Muscle of leg (tissue), 16 donors: Measurements from ENCODE around the gene DIRAS3. TPM values are rescaled to one million over a fixed set of nuclear protein-coding genes. Genes with fewer than 3 reads are reported as not detected.
"Not testable (repeated sequence)": the region's sequence is repeated elsewhere in the genome, so short reads cannot be mapped to it uniquely, and the experiment has no call there.

ENCODE experiments used
- DNase-seq: peaks from one replicate; pipeline ENCODE4 v3.0.0; 2013
- H3K27ac ChIP-seq: one replicate; pipeline ENCODE4 v1.5.1; 2013; ENCODE audit warnings: mild to moderate bottlenecking, low read length, control low read depth
- H3K27me3 ChIP-seq: one replicate; pipeline ENCODE4 v1.6.1; 2013; ENCODE audit warnings: low read length; ENCODE audit not compliant: control insufficient read depth, insufficient read depth
- H3K36me3 ChIP-seq: one replicate; pipeline ENCODE4 v1.6.1; 2013; ENCODE audit warnings: low read length; ENCODE audit not compliant: control insufficient read depth, insufficient read depth
- H3K4me1 ChIP-seq: one replicate; pipeline ENCODE4 v1.6.1; 2013; ENCODE audit warnings: low read length; ENCODE audit not compliant: control insufficient read depth, insufficient read depth
- H3K4me3 ChIP-seq: one replicate; pipeline ENCODE4 v1.5.1; 2013; ENCODE audit warnings: low read length, control low read depth
- H3K9me3 ChIP-seq: replicated peaks from 2 replicates; pipeline ENCODE4 v1.6.1; 2013; ENCODE audit warnings: low read depth, low read length; ENCODE audit not compliant: control insufficient read depth
- WGBS: methylation state at CpG from one replicate; pipeline ENCODE4 v1.1.5; 2013; ENCODE audit warnings: missing lambda C conversion rate; ENCODE audit not compliant: insufficient coverage; 5-methylcytosine and 5-hydroxymethylcytosine counted together
- long read RNA-seq, 11 donors: transcript quantifications; one replicate each; lab custom pipeline, GENCODE V29; 2026
- polyA plus RNA-seq, 8 donors: library from polyadenylated mRNA; unstranded; fragments of 120-200 nt; gene quantifications; one replicate each; pipeline versions ENCODE4 v1.2.1 to v1.2.3, GENCODE V29; 2013; ENCODE audit warnings: inconsistent platforms in 1 of 8, low replicate concordance in 1 of 8; ENCODE audit not compliant: insufficient read length in 8 of 8, insufficient read depth in 1 of 8
- total RNA-seq: library from RNA; stranded (reverse); fragments of 120-200 nt; gene quantifications from one replicate; pipeline ENCODE4 v1.2.4, GENCODE V29; 2013

The DIRAS3 gene
- total RNA-seq = 3.5 TPM
- polyA plus RNA-seq = 1 to 10 TPM; 3.6 to 6.0 (median 5.0) TPM
- long read RNA-seq, donor 1 = 0 reads
- long read RNA-seq, donor 2 = 0 reads
- long read RNA-seq, donor 3, partial matches to known transcripts = 0 of 1 reads
- long read RNA-seq, donor 3, other reads (novel, unspliced or antisense) = 0 of 1 reads
- long read RNA-seq, donor 4 = 0 reads
- long read RNA-seq, donor 5, partial matches to known transcripts = 6 of 7 reads
- long read RNA-seq, donor 5, other reads (novel, unspliced or antisense) = 0 of 7 reads
- long read RNA-seq, donor 6 = 0 reads
- long read RNA-seq, donor 7, partial matches to known transcripts = 0 of 1 reads
- long read RNA-seq, donor 7, other reads (novel, unspliced or antisense) = 0 of 1 reads
- long read RNA-seq, donor 8 = 0 reads
- long read RNA-seq, donor 9, partial matches to known transcripts = 0 of 1 reads
- long read RNA-seq, donor 9, other reads (novel, unspliced or antisense) = 0 of 1 reads
- long read RNA-seq, donor 10 = 0 reads
- long read RNA-seq, donor 11, partial matches to known transcripts = 0 of 1 reads
- long read RNA-seq, donor 11, other reads (novel, unspliced or antisense) = 0 of 1 reads

DNA sequence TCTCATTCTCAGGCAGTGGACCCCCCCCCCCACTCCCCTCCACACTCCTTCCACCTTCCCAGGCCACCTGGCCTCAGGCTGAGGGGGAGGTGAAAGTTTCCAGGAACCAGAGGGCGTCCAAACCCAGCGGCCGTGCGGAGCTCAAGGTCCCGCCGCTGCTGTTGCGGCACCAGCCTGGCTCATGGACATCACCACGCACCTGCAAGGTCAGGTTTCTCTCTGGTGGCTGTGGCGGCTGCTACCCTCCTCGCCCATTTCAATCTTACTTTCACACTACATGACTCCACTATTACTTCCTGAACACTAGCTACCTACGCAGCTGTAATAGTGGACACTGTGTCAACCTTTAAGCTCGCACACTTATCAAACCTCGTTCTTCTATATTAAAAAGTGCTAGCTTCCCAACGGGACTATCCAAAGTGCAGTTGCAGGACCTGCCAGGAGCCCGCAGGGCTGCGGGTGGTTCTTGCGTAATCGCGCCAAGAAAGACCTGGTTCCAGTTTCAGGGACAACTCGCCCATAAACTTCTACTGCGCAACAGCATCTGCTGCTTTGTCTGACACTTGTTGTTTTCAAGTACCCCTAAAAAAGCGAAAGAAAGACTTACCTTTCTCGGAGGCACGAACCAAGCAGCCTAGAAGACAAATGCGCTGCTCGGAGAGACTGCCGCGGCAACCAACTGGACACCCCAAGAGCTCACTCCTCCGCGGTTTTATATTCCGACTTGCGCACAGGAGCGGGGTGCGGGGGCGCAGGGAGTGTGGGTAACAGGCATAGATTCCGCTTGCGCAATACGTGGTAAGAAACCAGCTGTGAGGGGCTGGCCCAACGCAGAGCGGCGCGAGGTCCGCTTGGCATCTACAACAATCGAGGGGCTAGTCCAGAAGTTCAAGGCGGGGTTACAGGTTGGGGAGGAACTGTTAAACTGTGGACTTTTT, at the start of gene DIRAS3:
Gene DIRAS3, minus strand, starts transcription at position 687 of the 938 bp plus-strand sequence. CDS start 3,330 bp downstream, outside the sequence.
- peaks cover 19% of the 10 kb centered on the region for H3K27me3 ChIP-seq
- H3K9me3 ChIP-seq = peaks cover 3% of the 10 kb centered on the region
- WGBS = 56% methylated on average over 42 of the region's 45 CpGs
- H3K4me1 ChIP-seq = peaks cover 4% of the 10 kb centered on the region
- H3K36me3 ChIP-seq = no peaks in the 10 kb centered on the region
- DNase-seq = peak; percentile 27
- H3K27ac ChIP-seq = no peak within 1 kb of the TSS
- H3K4me3 ChIP-seq = peak within 1 kb of the TSS; percentile 31

- no peak overlapping the region for H3K4me3 ChIP-seq
- H3K4me1 ChIP-seq = no peaks in the 10 kb centered on the region
- H3K36me3 ChIP-seq = peaks cover 2% of the 10 kb centered on the region
- no peak overlapping the region for H3K27ac ChIP-seq
- H3K27me3 ChIP-seq = no peaks in the 10 kb centered on the region
- DNase-seq = no peak
- H3K9me3 ChIP-seq = peaks cover 2% of the 10 kb centered on the region
These were observed 43.3 kb upstream of the DIRAS3 start for GRCh38 chr1:68093737-68094136.

DNA sequence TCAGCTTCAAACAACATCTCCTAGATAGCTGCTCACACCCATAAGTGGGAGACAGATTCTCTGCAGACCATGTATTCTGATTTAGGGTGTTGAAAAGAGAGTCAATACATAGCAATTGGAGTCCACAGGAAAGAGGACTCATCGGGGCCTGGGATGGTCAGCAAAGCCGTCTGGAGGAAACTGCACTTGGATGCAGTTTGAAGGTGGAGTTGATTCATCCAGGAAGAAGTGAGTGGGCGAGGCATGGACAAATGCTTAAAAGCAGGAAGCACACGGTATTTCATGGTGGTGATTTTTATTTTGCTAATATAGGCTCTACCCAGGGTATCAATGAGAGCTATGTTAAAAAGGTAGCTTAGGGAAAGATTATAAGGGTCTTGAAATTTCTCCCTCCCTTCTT, 36.8 kb upstream of the DIRAS3 start:
- H3K4me1 ChIP-seq = no peaks in the 10 kb centered on the region
- no peak for DNase-seq
- no peak overlapping the region for H3K4me3 ChIP-seq
- no peaks in the 10 kb centered on the region for H3K27me3 ChIP-seq
- H3K9me3 ChIP-seq = no peaks in the 10 kb centered on the region
- 78% methylated on average over 3 of the region's 4 CpGs for WGBS
- no peaks in the 10 kb centered on the region for H3K36me3 ChIP-seq
- H3K27ac ChIP-seq = no peak overlapping the region

DNA sequence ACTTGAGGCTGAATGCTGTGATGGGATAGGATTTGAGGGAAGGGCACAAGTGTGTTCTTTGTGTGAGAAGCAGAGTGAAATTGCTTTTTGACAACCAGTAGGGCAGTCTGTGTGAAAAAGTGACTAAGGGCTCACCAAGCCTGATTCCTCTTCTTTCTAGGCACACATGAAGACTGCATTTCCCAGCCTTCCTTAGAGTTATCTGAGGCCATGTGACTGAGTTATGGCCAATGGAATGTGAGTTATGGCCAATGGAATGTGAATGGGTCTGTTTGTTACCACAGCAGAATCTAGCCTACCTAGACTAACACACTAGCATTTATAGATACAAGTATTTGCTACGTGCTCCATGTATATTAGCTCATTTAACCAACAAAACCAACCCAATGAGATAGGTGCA, 35.3 kb upstream of the DIRAS3 start:
- Histone ChIP-seq H3K27ac (no peak overlapping the region), H3K27me3 (no peaks in the 10 kb centered on the region), H3K9me3 (no peaks in the 10 kb centered on the region), H3K4me3 (no peak overlapping the region), H3K4me1 (no peaks in the 10 kb centered on the region), H3K36me3 (no peaks in the 10 kb centered on the region)
- WGBS = no CpG with 5 or more reads among the region's 1 CpG
- no peak for DNase-seq

DNA sequence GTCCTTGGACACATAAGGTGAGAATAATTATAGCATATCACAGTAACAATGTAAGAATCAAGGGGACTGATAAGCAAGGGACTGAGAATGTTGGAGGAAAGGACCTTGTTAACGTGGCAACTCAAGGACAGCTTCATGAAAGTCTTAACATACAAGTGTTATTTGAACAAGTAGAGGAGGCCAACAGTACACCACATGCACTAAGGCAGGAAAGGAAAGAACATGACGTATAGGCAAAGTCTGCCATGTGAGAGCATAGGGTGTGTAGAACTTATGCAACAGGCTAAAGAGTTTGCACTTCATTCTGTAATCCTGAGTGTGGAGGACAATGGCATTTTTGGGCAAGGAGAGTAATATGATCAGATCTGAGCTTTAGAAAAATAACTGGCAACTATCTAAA, 33.3 kb upstream of the DIRAS3 start:
- 86% methylated on average over 1 of the region's 2 CpGs for WGBS
- no peaks in the 10 kb centered on the region for H3K9me3 ChIP-seq
- no peaks in the 10 kb centered on the region for H3K36me3 ChIP-seq
- DNase-seq = no peak
- no peaks in the 10 kb centered on the region for H3K4me1 ChIP-seq
- H3K27me3 ChIP-seq = no peaks in the 10 kb centered on the region
- no peak overlapping the region for H3K4me3 ChIP-seq
- no peak overlapping the region for H3K27ac ChIP-seq

- Histone ChIP-seq H3K4me3 (no peak overlapping the region), H3K9me3 (no peaks in the 10 kb centered on the region), H3K27ac (no peak overlapping the region), H3K36me3 (no peaks in the 10 kb centered on the region), H3K4me1 (no peaks in the 10 kb centered on the region), H3K27me3 (no peaks in the 10 kb centered on the region)
- DNase-seq = no peak
These were observed 31.4 kb upstream of the DIRAS3 start for GRCh38 chr1:68081775-68082283.

- H3K4me1 ChIP-seq = no peaks in the 10 kb centered on the region
- H3K9me3 ChIP-seq = no peaks in the 10 kb centered on the region
- no peak overlapping the region for H3K27ac ChIP-seq
- no peak overlapping the region for H3K4me3 ChIP-seq
- 63% methylated on average over 2 of the region's 2 CpGs for WGBS
- DNase-seq = no peak
- H3K27me3 ChIP-seq = no peaks in the 10 kb centered on the region
- H3K36me3 ChIP-seq = no peaks in the 10 kb centered on the region
These were observed 28.2 kb upstream of the DIRAS3 start for GRCh38 chr1:68078647-68079046.

GRCh38 chr1:68074472-68074871, 24.0 kb upstream of the DIRAS3 start:
- H3K27ac ChIP-seq = no peak overlapping the region
- H3K9me3 ChIP-seq = no peaks in the 10 kb centered on the region

GRCh38 chr1:68065766-68066165, 15.3 kb upstream of the DIRAS3 start:
- Histone ChIP-seq H3K4me1 (no peaks in the 10 kb centered on the region), H3K4me3 (no peak overlapping the region), H3K9me3 (peaks cover 2% of the 10 kb centered on the region), H3K36me3 (no peaks in the 10 kb centered on the region), H3K27me3 (no peaks in the 10 kb centered on the region), H3K27ac (no peak overlapping the region)
- WGBS = 80% methylated on average over 1 of the region's 1 CpG
- DNase-seq = no peak

More at GRCh38 chr1:68074472-68074871, 24.0 kb upstream of the DIRAS3 start:
- Histone ChIP-seq H3K27me3 (no peaks in the 10 kb centered on the region), H3K4me3 (no peak overlapping the region), H3K36me3 (no peaks in the 10 kb centered on the region), H3K4me1 (no peaks in the 10 kb centered on the region)
- DNase-seq = no peak

DNA sequence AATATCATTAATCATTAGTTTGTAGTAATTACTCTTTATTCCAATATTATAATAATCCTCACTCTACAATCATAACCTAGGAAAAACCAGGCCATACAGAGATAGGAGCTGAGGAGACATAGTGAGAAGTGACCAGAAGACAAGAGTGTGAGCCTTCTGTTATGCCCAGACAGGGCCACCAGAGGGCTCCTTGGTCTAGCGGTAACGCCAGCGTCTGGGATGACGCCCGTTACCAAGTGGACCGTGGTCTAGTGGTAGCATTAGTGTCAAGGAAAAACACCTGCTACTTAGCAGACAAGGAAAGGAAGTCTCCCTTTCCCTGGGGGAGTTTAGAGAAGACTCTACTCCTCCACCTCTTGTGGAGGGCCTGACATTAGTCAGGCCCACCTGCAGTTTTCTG, 7.6 kb upstream of the DIRAS3 start:
- H3K4me3 ChIP-seq, H3K4me1 ChIP-seq, DNase-seq, H3K9me3 ChIP-seq, H3K27me3 ChIP-seq, H3K36me3 ChIP-seq, H3K27ac ChIP-seq: not testable (repeated sequence)
- WGBS = no CpG with 5 or more reads among the region's 6 CpGs
